HG02759 (cell line): ENCODE results near the gene COL15A1.

Experiments
- ATAC-seq: cut with Tn5 transposase; IDR thresholded peaks from one replicate; pipeline ENCODE4 v1.9.1; 2021; ENCODE audit warnings: mild to moderate bottlenecking, moderate library complexity; ENCODE audit not compliant: unreplicated experiment

COL15A1 gene

GRCh38 chr9:98944057-98944733, 488 bp downstream of the COL15A1 start:
- no peak for ATAC-seq

- ATAC-seq = no peak
Measured at GRCh38 chr9:98944734-98945074, 997 bp downstream of the COL15A1 start.

- no peak for ATAC-seq
Measured at GRCh38 chr9:98949565-98949964, 5.9 kb downstream of the COL15A1 start.

GRCh38 chr9:98950262-98950661, 6.6 kb downstream of the COL15A1 start:
- no peak for ATAC-seq

- no peak for ATAC-seq
Measured at GRCh38 chr9:98951967-98952366, 8.3 kb downstream of the COL15A1 start.

GRCh38 chr9:98953581-98954243, 10.0 kb downstream of the COL15A1 start:
- ATAC-seq = no peak

- ATAC-seq = no peak
Measured at GRCh38 chr9:98954244-98954610, 10.5 kb downstream of the COL15A1 start.

GRCh38 chr9:98955259-98955658, 11.6 kb downstream of the COL15A1 start:
- ATAC-seq = no peak

- ATAC-seq = no peak
Measured at GRCh38 chr9:98957826-98958225, 14.1 kb downstream of the COL15A1 start.

- ATAC-seq = no peak
Measured at GRCh38 chr9:98958271-98958984, 14.7 kb downstream of the COL15A1 start.

- no peak for ATAC-seq
Measured at GRCh38 chr9:98960409-98960808, 16.7 kb downstream of the COL15A1 start.

GRCh38 chr9:98961513-98962180, 17.9 kb downstream of the COL15A1 start:
- ATAC-seq = no peak

GRCh38 chr9:98962181-98962560, 18.5 kb downstream of the COL15A1 start:
- no peak for ATAC-seq

- ATAC-seq = no peak
Measured at GRCh38 chr9:98962861-98963260, 19.2 kb downstream of the COL15A1 start.

- ATAC-seq = no peak
Measured at GRCh38 chr9:98964201-98964600, 20.5 kb downstream of the COL15A1 start.

- ATAC-seq = no peak
Measured at GRCh38 chr9:98964911-98965336, 21.2 kb downstream of the COL15A1 start.

- no peak for ATAC-seq
Measured at GRCh38 chr9:98966676-98967075, 23.0 kb downstream of the COL15A1 start.

GRCh38 chr9:98967257-98967656, 23.6 kb downstream of the COL15A1 start:
- no peak for ATAC-seq

GRCh38 chr9:98967680-98968079, 24.0 kb downstream of the COL15A1 start:
- no peak for ATAC-seq

GRCh38 chr9:98968601-98969337, 25.1 kb downstream of the COL15A1 start:
- ATAC-seq = no peak

GRCh38 chr9:98970532-98971041, 26.9 kb downstream of the COL15A1 start:
- no peak for ATAC-seq
